GM23338 (cell line): Measurements from ENCODE around the gene FYN.

Experiments used
- CREB1 ChIP-seq: fragments of 250-450 bp; sonication (Bioruptor Pico); IDR thresholded peaks from 2 replicates; pipeline ENCODE4 v1.5.0; 2020; ENCODE audit warnings: low read depth, mild to moderate bottlenecking, moderate library complexity
- CTCF ChIP-seq, 2 experiments: fragments of 200-600 bp in 1 of 2; sonication (generic) in 1 of 2; conservative IDR thresholded peaks; 2 replicates each; pipeline versions ENCODE4 v1.5.1 to v1.6.1; 2016 to 2017; ENCODE audit warnings: antibody characterized with exemption in 2 of 2, low read depth in 2 of 2, mild to moderate bottlenecking in 2 of 2, moderate library complexity in 1 of 2
- ETS1 ChIP-seq: IDR thresholded peaks from 2 replicates; pipeline ENCODE4 v1.6.1; 2016; ENCODE audit warnings: antibody characterized with exemption
- EZH2 ChIP-seq: fragments of 200-600 bp; sonication (generic); IDR thresholded peaks from one replicate; pipeline ENCODE4 v1.8.0; 2017; ENCODE audit warnings: antibody characterized with exemption, mild to moderate bottlenecking, low read depth; ENCODE audit not compliant: unreplicated experiment
- EZH2phosphoT487 ChIP-seq: fragments of 200-600 bp; sonication (generic); IDR thresholded peaks from one replicate; pipeline ENCODE4 v1.8.1; 2018; ENCODE audit warnings: antibody characterized with exemption; ENCODE audit not compliant: unreplicated experiment
- JUNB ChIP-seq: IDR thresholded peaks from one replicate; pipeline ENCODE4 v1.6.1; 2016; ENCODE audit warnings: antibody characterized with exemption; ENCODE audit not compliant: unreplicated experiment
- NANOG ChIP-seq: IDR thresholded peaks from 2 replicates; pipeline ENCODE4 v1.6.1; 2016; ENCODE audit warnings: antibody characterized with exemption, borderline replicate concordance
- POLR2AphosphoS5 ChIP-seq: IDR thresholded peaks from 2 replicates; pipeline ENCODE4 v1.6.1; 2016; ENCODE audit warnings: antibody characterized with exemption, low read depth
- REST ChIP-seq: IDR thresholded peaks from one replicate; pipeline ENCODE4 v1.6.1; 2018; ENCODE audit warnings: antibody characterized with exemption; ENCODE audit not compliant: unreplicated experiment
- ZNF114 ChIP-seq: fragments of 250-450 bp; sonication (Bioruptor Pico); IDR thresholded peaks from 2 replicates; pipeline ENCODE4 v1.5.0; 2020; ENCODE audit warnings: mild to moderate bottlenecking, moderate library complexity

GRCh38 chr6:111871207-111871606 is 2.0 kb downstream of the FYN start:
- TF ChIP-seq CTCF (conservative IDR thresholded peaks at IDR 0.05; ENCODE audit: low read depth in 2 of 2) (no peak), CREB1 (no peak), EZH2 (no peak), EZH2phosphoT487 (no peak), POLR2AphosphoS5 (no peak), REST (no peak), JUNB (no peak), ZNF114 (no peak), NANOG (no peak), ETS1 (no peak)
